Hepatocyte (in vitro differentiated cells): ENCODE measurements around the gene PBX3. TPM values are rescaled to one million over a fixed set of nuclear protein-coding genes. Genes with fewer than 3 reads are reported as not detected.

Experiments used
- DNase-seq: peaks from one replicate; pipeline ENCODE4 v3.0.0-alpha.2; 2016; ENCODE audit warnings: low spot score
- H2AFZ ChIP-seq: fragments of 200-600 bp; sonication (generic); 2 replicates; pipeline ENCODE4 v1.6.0; 2016; ENCODE audit warnings: antibody characterized with exemption, mild to moderate bottlenecking
- H3K27ac ChIP-seq: fragments of 200-600 bp; sonication (generic); 2 replicates; pipeline ENCODE4 v1.5.1; 2016; ENCODE audit warnings: mild to moderate bottlenecking
- H3K27me3 ChIP-seq: fragments of 200-600 bp; sonication (generic); 2 replicates; pipeline ENCODE4 v1.6.1; 2016
- H3K36me3 ChIP-seq: fragments of 200-600 bp; sonication (generic); replicated peaks from 2 replicates; pipeline ENCODE4 v1.5.1; 2016; ENCODE audit warnings: low read depth; ENCODE audit not compliant: insufficient read depth
- H3K4me1 ChIP-seq: fragments of 200-600 bp; sonication (generic); 2 replicates; pipeline ENCODE4 v1.5.1; 2016; ENCODE audit warnings: mild to moderate bottlenecking, moderate library complexity; ENCODE audit not compliant: insufficient read depth
- H3K4me2 ChIP-seq: fragments of 200-600 bp; sonication (generic); 2 replicates; pipeline ENCODE4 v1.6.0; 2016
- H3K4me3 ChIP-seq: fragments of 200-600 bp; sonication (generic); 2 replicates; pipeline ENCODE4 v1.5.1; 2016; ENCODE audit warnings: mild to moderate bottlenecking
- H3K79me2 ChIP-seq: fragments of 200-600 bp; sonication (generic); 2 replicates; pipeline ENCODE4 v1.6.0; 2017; ENCODE audit warnings: mild to moderate bottlenecking
- H3K9me2 ChIP-seq: fragments of 200-600 bp; sonication (generic); replicated peaks from 2 replicates; pipeline ENCODE4 v1.6.0; 2017; ENCODE audit warnings: mild to moderate bottlenecking; ENCODE audit not compliant: insufficient read depth
- H3K9me3 ChIP-seq: fragments of 200-600 bp; sonication (generic); 2 replicates; pipeline ENCODE4 v1.5.1; 2016; ENCODE audit warnings: low read depth, mild to moderate bottlenecking
- H4K20me1 ChIP-seq: fragments of 200-600 bp; sonication (generic); 2 replicates; pipeline ENCODE4 v1.6.0; 2016; ENCODE audit warnings: mild to moderate bottlenecking; ENCODE audit not compliant: insufficient read depth, poor library complexity, severe bottlenecking
- CTCF ChIP-seq: fragments of 200-600 bp; sonication (generic); IDR thresholded peaks from 2 replicates; pipeline ENCODE4 v1.5.1; 2016; ENCODE audit warnings: antibody characterized with exemption, mild to moderate bottlenecking; ENCODE audit not compliant: poor library complexity
- EZH2 ChIP-seq: fragments of 200-600 bp; sonication (generic); IDR thresholded peaks from 2 replicates; pipeline ENCODE4 v1.6.1; 2016; ENCODE audit warnings: antibody characterized with exemption, mild to moderate bottlenecking, borderline replicate concordance
- EZH2phosphoT487 ChIP-seq: fragments of 200-600 bp; sonication (generic); IDR thresholded peaks from one replicate; pipeline ENCODE4 v1.6.1; 2018; ENCODE audit warnings: antibody characterized with exemption, mild to moderate bottlenecking, low read depth, moderate library complexity; ENCODE audit not compliant: unreplicated experiment, severe bottlenecking
- WGBS: methylation state at CpG from one replicate; pipeline ENCODE4 v1.1.6; 2016; ENCODE audit warnings: low lambda C conversion rate; ENCODE audit errors: missing lambda C conversion rate; 5-methylcytosine and 5-hydroxymethylcytosine counted together
- polyA plus RNA-seq: library from polyadenylated mRNA; unstranded; fragments of >200 nt; fragmentation: Nextera tagmentation; extraction: Ambion mirVana; gene quantifications from 2 replicates; pipeline ENCODE4 v1.2.1, GENCODE V29; 2016
- total RNA-seq: library from RNA; depleted of rRNA; stranded (reverse); fragments of >200 nt; gene quantifications from 2 replicates; pipeline ENCODE4 v1.2.3, GENCODE V29; 2014

Gene PBX3
- total and polyA plus RNA-seq, 2 experiments from 2014 or later: 15.9 to 23.3 TPM

GRCh38 chr9:125990793-125991220, 243.6 kb downstream of the PBX3 start:
- WGBS: 64% methylated on average over 11 of the region's 12 CpGs
- DNase-seq: no peak

DNA sequence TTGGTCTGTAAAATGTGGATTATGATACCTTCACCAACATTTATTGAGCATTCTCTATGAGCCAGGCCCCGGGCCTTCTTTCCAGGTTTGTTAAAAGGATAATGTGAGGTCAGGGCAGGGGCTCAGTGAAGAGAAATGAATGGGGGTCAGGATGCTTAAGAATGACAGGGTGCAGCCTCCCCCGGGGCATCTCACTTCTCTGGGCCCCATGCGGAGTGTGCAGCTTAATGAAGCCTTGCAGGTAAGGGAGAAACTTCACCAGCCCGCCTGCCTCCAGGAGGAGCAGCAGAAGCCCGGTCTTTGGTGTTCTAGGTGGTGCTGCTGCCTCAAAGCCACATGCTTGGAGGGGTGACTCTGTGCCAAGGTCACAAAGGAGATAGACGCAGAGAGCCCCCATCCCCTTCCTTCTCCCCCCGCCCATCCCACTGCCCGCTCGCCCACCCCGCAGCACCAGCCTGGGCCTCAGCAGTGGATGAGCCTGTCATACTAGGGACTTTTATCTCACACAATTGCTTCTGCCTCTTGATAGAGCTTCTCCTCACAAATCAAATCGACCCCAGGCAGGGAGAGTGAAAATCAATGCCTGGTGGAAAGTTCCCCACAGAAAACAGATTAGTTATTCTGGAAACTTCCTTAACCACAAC, 244.8 kb downstream of the PBX3 start:
- H3K27me3 ChIP-seq: no peaks in the 10 kb centered on the region
- TF ChIP-seq EZH2phosphoT487 (no peak), CTCF (no peak), EZH2 (no peak)

More at GRCh38 chr9:125990793-125991220, 243.6 kb downstream of the PBX3 start:
- H3K9me3 ChIP-seq: no peaks in the 10 kb centered on the region
- H3K4me3 ChIP-seq: no peak overlapping the region
- H4K20me1 ChIP-seq: no peaks in the 10 kb centered on the region
- no peaks in the 10 kb centered on the region for H3K79me2 ChIP-seq
- TF ChIP-seq EZH2phosphoT487 (no peak), EZH2 (no peak), CTCF (no peak)
- no peaks in the 10 kb centered on the region for H3K36me3 ChIP-seq
- H3K4me1 ChIP-seq: no peaks in the 10 kb centered on the region
- no peak overlapping the region for H2AFZ ChIP-seq
- H3K9me2 ChIP-seq: no peaks in the 10 kb centered on the region
- H3K27ac ChIP-seq: no peak overlapping the region
- no peak overlapping the region for H3K4me2 ChIP-seq
- H3K27me3 ChIP-seq: no peaks in the 10 kb centered on the region

GRCh38 chr9:125992557-125992956, 245.4 kb downstream of the PBX3 start:
- H3K4me3 ChIP-seq: no peak overlapping the region
- no peaks in the 10 kb centered on the region for H3K9me2 ChIP-seq
- DNase-seq: no peak
- H3K27ac ChIP-seq: no peak overlapping the region
- no peaks in the 10 kb centered on the region for H3K9me3 ChIP-seq
- no peaks in the 10 kb centered on the region for H3K79me2 ChIP-seq
- no peaks in the 10 kb centered on the region for H4K20me1 ChIP-seq
- no peak for TF ChIP-seq CTCF
- TF ChIP-seq EZH2: no peak
- TF ChIP-seq EZH2phosphoT487: no peak
- no peaks in the 10 kb centered on the region for H3K36me3 ChIP-seq
- WGBS: 95% methylated on average over 8 of the region's 8 CpGs
- no peaks in the 10 kb centered on the region for H3K4me1 ChIP-seq
- no peaks in the 10 kb centered on the region for H3K27me3 ChIP-seq
- H3K4me2 ChIP-seq: no peak overlapping the region
- H2AFZ ChIP-seq: no peak overlapping the region

More for the DNA sequence above, 244.8 kb downstream of the PBX3 start:
- no peak overlapping the region for H3K4me2 ChIP-seq
- H3K9me2 ChIP-seq: no peaks in the 10 kb centered on the region
- H4K20me1 ChIP-seq: no peaks in the 10 kb centered on the region
- H3K27ac ChIP-seq: no peak overlapping the region
- no peaks in the 10 kb centered on the region for H3K4me1 ChIP-seq
- H3K9me3 ChIP-seq: no peaks in the 10 kb centered on the region
- no peak for DNase-seq
- no peak overlapping the region for H3K4me3 ChIP-seq
- H2AFZ ChIP-seq: no peak overlapping the region
- no peaks in the 10 kb centered on the region for H3K79me2 ChIP-seq
- H3K36me3 ChIP-seq: no peaks in the 10 kb centered on the region
- WGBS: 88% methylated on average over 9 of the region's 11 CpGs

DNA sequence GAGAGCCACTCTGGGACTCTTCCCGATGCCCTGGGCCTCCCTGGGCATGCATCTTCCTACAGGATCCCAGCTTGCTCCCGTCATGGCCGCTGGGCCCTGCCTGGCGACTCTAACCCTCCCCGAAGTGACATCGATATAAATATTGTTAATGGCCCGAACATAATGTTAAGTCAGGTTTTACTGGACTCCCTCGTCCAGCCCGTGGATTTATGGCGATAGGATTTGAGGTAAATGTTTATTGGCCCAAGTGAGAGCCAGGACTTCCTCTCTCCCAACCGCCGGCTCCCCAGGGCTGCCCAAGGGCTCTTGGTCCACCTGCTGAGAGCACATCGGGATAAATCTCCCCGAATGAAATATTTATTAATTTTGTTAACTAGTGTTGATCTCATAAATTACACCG, 246.3 kb downstream of the PBX3 start:
- no peaks in the 10 kb centered on the region for H3K79me2 ChIP-seq
- H2AFZ ChIP-seq: no peak overlapping the region
- no peak overlapping the region for H3K4me2 ChIP-seq
- H3K27ac ChIP-seq: no peak overlapping the region
- no peak overlapping the region for H3K4me3 ChIP-seq
- no peaks in the 10 kb centered on the region for H3K36me3 ChIP-seq
- 74% methylated on average over 15 of the region's 15 CpGs for WGBS
- no peaks in the 10 kb centered on the region for H4K20me1 ChIP-seq
- H3K27me3 ChIP-seq: no peaks in the 10 kb centered on the region
- no peak for DNase-seq
- H3K9me3 ChIP-seq: no peaks in the 10 kb centered on the region
- TF ChIP-seq CTCF: no peak
- H3K9me2 ChIP-seq: no peaks in the 10 kb centered on the region
- no peaks in the 10 kb centered on the region for H3K4me1 ChIP-seq
